ENCODE measurements around the gene EIF4EBP3. TPM values are rescaled to one million over a fixed set of nuclear protein-coding genes. Genes with fewer than 3 reads are reported as not detected.
"Not testable (repeated sequence)": the region's sequence is repeated elsewhere in the genome, so short reads cannot be mapped to it uniquely, and the experiment has no call there.

EIF4EBP3 gene
- total RNA-seq, 2 experiments from 2014 or later = 12.7 to 15.1 TPM

GRCh38 chr5:140588311-140589070, 41.0 kb downstream of the EIF4EBP3 start:
- Histone ChIP-seq H3K9me3 (ENCODE audit: control insufficient read depth in 1 of 2, insufficient read depth in 1 of 2, low read length in 2 of 2) (no peaks in the 10 kb centered on the region), H3K4me3 (ENCODE audit: low read length) (no peak overlapping the region), H3K36me3 (ENCODE audit: insufficient read depth, low read length) (no peaks in the 10 kb centered on the region), H3K27ac (ENCODE audit: low read depth in 1 of 2, low read length in 2 of 2) (no peak overlapping the region), H3K27me3 (ENCODE audit: control insufficient read depth in 1 of 2, insufficient read depth in 2 of 2, low read length in 2 of 2) (no peaks in the 10 kb centered on the region), H3K4me1 (ENCODE audit: insufficient read depth, low read length) (no peaks in the 10 kb centered on the region)
- no peak for ATAC-seq (ENCODE audit: poor library complexity)
- Mint-ChIP-seq H3K4me3 (no peak overlapping the region), H3K9me3 (no peaks in the 10 kb centered on the region), H3K27me3 (no peaks in the 10 kb centered on the region), H3K4me1 (ENCODE audit: low read depth) (no peaks in the 10 kb centered on the region), H3K36me3 (ENCODE audit: low read depth) (no peaks in the 10 kb centered on the region), H3K27ac (no peak overlapping the region)
- DNase-seq = no peak
- no peak for TF ChIP-seq CTCF (IDR thresholded peaks at IDR 0.05)
- ChIA-PET CTCF (no interaction called here), POLR2A (no interaction called here)
- intact Hi-C loops (cut with DNase I, micrococcal nuclease) = loop anchor here in 1 of 2 experiments (5.0 kb wide), 1 partner anchor 39 kb away; no protein-coding TSS in a partner anchor

GRCh38 chr5:140590861-140591260, 43.4 kb downstream of the EIF4EBP3 start:
- CTCF ChIA-PET = no interaction called here
- no peaks in the 10 kb centered on the region for H3K4me1 ChIP-seq (ENCODE audit: insufficient read depth, low read length)
- H3K27me3 Mint-ChIP-seq = peaks cover 10% of the 10 kb centered on the region
- H3K27ac Mint-ChIP-seq = no peak overlapping the region
- no peaks in the 10 kb centered on the region for H3K36me3 ChIP-seq (ENCODE audit: insufficient read depth, low read length)
- H3K36me3 Mint-ChIP-seq (ENCODE audit: low read depth) = no peaks in the 10 kb centered on the region
- no peaks in the 10 kb centered on the region for H3K27me3 ChIP-seq (ENCODE audit: control insufficient read depth in 1 of 2, insufficient read depth in 2 of 2, low read length in 2 of 2)
- H3K4me3 ChIP-seq (ENCODE audit: low read length) = no peak overlapping the region
- H3K4me3 Mint-ChIP-seq = no peak overlapping the region
- no peaks in the 10 kb centered on the region for H3K4me1 Mint-ChIP-seq (ENCODE audit: low read depth)
- ATAC-seq (ENCODE audit: poor library complexity) (no peak), DNase-seq (no peak)
- no peak overlapping the region for H3K27ac ChIP-seq (ENCODE audit: low read depth in 1 of 2, low read length in 2 of 2)
- no peaks in the 10 kb centered on the region for H3K9me3 Mint-ChIP-seq
- POLR2A ChIA-PET = no interaction called here
- no peaks in the 10 kb centered on the region for H3K9me3 ChIP-seq (ENCODE audit: control insufficient read depth in 1 of 2, insufficient read depth in 1 of 2, low read length in 2 of 2)
- intact Hi-C loops (cut with DNase I, micrococcal nuclease) = no loop called here
- no peak for TF ChIP-seq CTCF (IDR thresholded peaks at IDR 0.05)

GRCh38 chr5:140591747-140592372, 44.4 kb downstream of the EIF4EBP3 start:
- no peaks in the 10 kb centered on the region for H3K36me3 ChIP-seq (ENCODE audit: insufficient read depth, low read length)
- no peaks in the 10 kb centered on the region for H3K4me1 ChIP-seq (ENCODE audit: insufficient read depth, low read length)
- DNase-seq = peak in 1 of 14 experiments; percentile 27
- Mint-ChIP-seq H3K27ac (no peak overlapping the region), H3K4me1 (ENCODE audit: low read depth) (no peaks in the 10 kb centered on the region), H3K4me3 (no peak overlapping the region), H3K9me3 (no peaks in the 10 kb centered on the region), H3K36me3 (ENCODE audit: low read depth) (no peaks in the 10 kb centered on the region), H3K27me3 (peaks cover 10% of the 10 kb centered on the region)
- CTCF ChIA-PET = no interaction called here
- H3K9me3 ChIP-seq (ENCODE audit: control insufficient read depth in 1 of 2, insufficient read depth in 1 of 2, low read length in 2 of 2) = no peaks in the 10 kb centered on the region
- no peak overlapping the region for H3K4me3 ChIP-seq (ENCODE audit: low read length)
- intact Hi-C loops (cut with DNase I, micrococcal nuclease) = no loop called here
- ATAC-seq (ENCODE audit: poor library complexity) = no peak
- H3K27ac ChIP-seq (ENCODE audit: low read depth in 1 of 2, low read length in 2 of 2) = no peak overlapping the region
- H3K27me3 ChIP-seq (ENCODE audit: control insufficient read depth in 1 of 2, insufficient read depth in 2 of 2, low read length in 2 of 2) = no peaks in the 10 kb centered on the region
- no peak for TF ChIP-seq CTCF (IDR thresholded peaks at IDR 0.05)
- POLR2A ChIA-PET = no interaction called here

DNA sequence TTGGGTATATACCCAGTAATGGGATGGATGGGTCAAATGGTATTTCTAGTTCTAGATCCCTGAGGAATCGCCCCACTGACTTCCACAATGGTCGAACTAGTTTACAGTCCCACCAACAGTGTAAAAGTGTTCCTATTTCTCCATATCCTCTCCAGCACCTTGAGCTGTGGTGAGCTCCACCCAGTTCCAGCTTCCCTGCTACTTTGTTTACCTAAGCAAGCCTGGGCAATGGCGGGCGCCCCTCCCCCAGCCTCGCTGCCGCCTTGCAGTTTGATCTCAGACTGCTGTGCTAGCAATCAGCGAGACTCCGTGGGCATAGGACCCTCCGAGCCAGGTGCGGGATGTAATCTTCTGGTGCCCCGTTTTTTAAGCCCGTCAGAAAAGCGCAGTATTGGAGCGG, 45.6 kb downstream of the EIF4EBP3 start:
- H3K36me3 Mint-ChIP-seq (ENCODE audit: low read depth); POLR2A ChIA-PET; H3K36me3 ChIP-seq (ENCODE audit: insufficient read depth, low read length); H3K4me1 Mint-ChIP-seq (ENCODE audit: low read depth); ATAC-seq (ENCODE audit: poor library complexity); H3K9me3 ChIP-seq (ENCODE audit: control insufficient read depth in 1 of 2, insufficient read depth in 1 of 2, low read length in 2 of 2); H3K4me1 ChIP-seq (ENCODE audit: insufficient read depth, low read length); H3K27me3 ChIP-seq (ENCODE audit: control insufficient read depth in 1 of 2, insufficient read depth in 2 of 2, low read length in 2 of 2); H3K27ac Mint-ChIP-seq; H3K27ac ChIP-seq (ENCODE audit: low read depth in 1 of 2, low read length in 2 of 2); H3K9me3 Mint-ChIP-seq; H3K4me3 ChIP-seq (ENCODE audit: low read length); intact Hi-C loops (cut with DNase I, micrococcal nuclease); CTCF ChIA-PET; DNase-seq; H3K27me3 Mint-ChIP-seq: not testable (repeated sequence)
- peak overlapping the region; percentile 42 for H3K4me3 Mint-ChIP-seq
